Ishikawa (cell line): ENCODE results near the gene CAMTA1.
A peak's percentile ranks its signal among the peaks of the same experiment; 100 is the strongest.

ENCODE experiments used
- CEBPB ChIP-seq: IDR thresholded peaks from 2 replicates; pipeline ENCODE4 v1.6.1; 2012
- CREB1 ChIP-seq: IDR thresholded peaks from 2 replicates; pipeline ENCODE4 v1.6.1; 2012; ENCODE audit warnings: low read depth
- EGR1 ChIP-seq: IDR thresholded peaks from 2 replicates; pipeline ENCODE4 v1.6.1; 2012
- EP300 ChIP-seq: IDR thresholded peaks from 2 replicates; pipeline ENCODE4 v1.6.1; 2012; ENCODE audit warnings: borderline replicate concordance
- FOXM1 ChIP-seq: IDR thresholded peaks from 2 replicates; pipeline ENCODE4 v1.6.1; 2012; ENCODE audit warnings: low read depth, borderline replicate concordance
- MAX ChIP-seq: IDR thresholded peaks from 2 replicates; pipeline ENCODE4 v1.6.1; 2012
- NFIC ChIP-seq: IDR thresholded peaks from 2 replicates; pipeline ENCODE4 v1.6.1; 2012
- RAD21 ChIP-seq: IDR thresholded peaks from 2 replicates; pipeline ENCODE4 v1.6.1; 2012; ENCODE audit warnings: low read depth
- TAF1 ChIP-seq: IDR thresholded peaks from 2 replicates; pipeline ENCODE4 v1.6.1; 2012; ENCODE audit warnings: low read depth, mild to moderate bottlenecking
- TCF12 ChIP-seq: IDR thresholded peaks from 2 replicates; pipeline ENCODE4 v1.6.1; 2012; ENCODE audit warnings: low read depth
- TEAD4 ChIP-seq: IDR thresholded peaks from 2 replicates; pipeline ENCODE4 v1.6.1; 2012
- USF1 ChIP-seq: IDR thresholded peaks from 2 replicates; pipeline ENCODE4 v1.6.1; 2012
- YY1 ChIP-seq: IDR thresholded peaks from 2 replicates; pipeline ENCODE4 v1.6.1; 2012; ENCODE audit warnings: low read depth
- ZBTB7A ChIP-seq: IDR thresholded peaks from 2 replicates; pipeline ENCODE4 v1.6.1; 2012; ENCODE audit warnings: low read depth
- TF ChIP-seq, protein P1 (sequence below): IDR thresholded peaks from 2 replicates; pipeline ENCODE4 v1.6.1; 2012; ENCODE audit warnings: low read depth, mild to moderate bottlenecking

Gene CAMTA1

DNA sequence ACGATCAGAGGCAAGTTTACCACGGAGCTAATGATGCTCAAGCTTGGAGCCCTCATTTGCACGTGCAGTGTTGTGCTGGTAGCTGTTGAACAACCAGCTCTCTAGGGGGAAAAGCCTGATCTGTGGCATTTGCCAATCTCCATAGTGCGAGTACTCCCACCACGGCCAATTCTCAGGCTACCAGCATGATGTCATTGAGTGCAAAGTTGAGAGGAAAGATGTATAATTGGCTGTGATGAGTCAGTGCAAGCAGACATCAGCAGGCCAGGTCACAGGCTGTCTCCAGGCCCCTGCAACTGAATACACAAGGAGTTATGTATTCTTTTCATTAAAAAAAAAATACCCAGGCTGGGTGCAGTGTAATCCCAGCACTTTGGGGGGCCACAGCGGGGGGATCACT, 752.8 kb downstream of the CAMTA1 start:
- no peak for TF ChIP-seq TCF12
- no peak for TF ChIP-seq YY1
- TF ChIP-seq EGR1 = no peak
- TF ChIP-seq FOXM1 = no peak
- no peak for TF ChIP-seq EP300
- TF ChIP-seq CREB1 = no peak
- TF ChIP-seq, protein P1, sequence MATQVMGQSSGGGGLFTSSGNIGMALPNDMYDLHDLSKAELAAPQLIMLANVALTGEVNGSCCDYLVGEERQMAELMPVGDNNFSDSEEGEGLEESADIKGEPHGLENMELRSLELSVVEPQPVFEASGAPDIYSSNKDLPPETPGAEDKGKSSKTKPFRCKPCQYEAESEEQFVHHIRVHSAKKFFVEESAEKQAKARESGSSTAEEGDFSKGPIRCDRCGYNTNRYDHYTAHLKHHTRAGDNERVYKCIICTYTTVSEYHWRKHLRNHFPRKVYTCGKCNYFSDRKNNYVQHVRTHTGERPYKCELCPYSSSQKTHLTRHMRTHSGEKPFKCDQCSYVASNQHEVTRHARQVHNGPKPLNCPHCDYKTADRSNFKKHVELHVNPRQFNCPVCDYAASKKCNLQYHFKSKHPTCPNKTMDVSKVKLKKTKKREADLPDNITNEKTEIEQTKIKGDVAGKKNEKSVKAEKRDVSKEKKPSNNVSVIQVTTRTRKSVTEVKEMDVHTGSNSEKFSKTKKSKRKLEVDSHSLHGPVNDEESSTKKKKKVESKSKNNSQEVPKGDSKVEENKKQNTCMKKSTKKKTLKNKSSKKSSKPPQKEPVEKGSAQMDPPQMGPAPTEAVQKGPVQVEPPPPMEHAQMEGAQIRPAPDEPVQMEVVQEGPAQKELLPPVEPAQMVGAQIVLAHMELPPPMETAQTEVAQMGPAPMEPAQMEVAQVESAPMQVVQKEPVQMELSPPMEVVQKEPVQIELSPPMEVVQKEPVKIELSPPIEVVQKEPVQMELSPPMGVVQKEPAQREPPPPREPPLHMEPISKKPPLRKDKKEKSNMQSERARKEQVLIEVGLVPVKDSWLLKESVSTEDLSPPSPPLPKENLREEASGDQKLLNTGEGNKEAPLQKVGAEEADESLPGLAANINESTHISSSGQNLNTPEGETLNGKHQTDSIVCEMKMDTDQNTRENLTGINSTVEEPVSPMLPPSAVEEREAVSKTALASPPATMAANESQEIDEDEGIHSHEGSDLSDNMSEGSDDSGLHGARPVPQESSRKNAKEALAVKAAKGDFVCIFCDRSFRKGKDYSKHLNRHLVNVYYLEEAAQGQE = no peak

DNA sequence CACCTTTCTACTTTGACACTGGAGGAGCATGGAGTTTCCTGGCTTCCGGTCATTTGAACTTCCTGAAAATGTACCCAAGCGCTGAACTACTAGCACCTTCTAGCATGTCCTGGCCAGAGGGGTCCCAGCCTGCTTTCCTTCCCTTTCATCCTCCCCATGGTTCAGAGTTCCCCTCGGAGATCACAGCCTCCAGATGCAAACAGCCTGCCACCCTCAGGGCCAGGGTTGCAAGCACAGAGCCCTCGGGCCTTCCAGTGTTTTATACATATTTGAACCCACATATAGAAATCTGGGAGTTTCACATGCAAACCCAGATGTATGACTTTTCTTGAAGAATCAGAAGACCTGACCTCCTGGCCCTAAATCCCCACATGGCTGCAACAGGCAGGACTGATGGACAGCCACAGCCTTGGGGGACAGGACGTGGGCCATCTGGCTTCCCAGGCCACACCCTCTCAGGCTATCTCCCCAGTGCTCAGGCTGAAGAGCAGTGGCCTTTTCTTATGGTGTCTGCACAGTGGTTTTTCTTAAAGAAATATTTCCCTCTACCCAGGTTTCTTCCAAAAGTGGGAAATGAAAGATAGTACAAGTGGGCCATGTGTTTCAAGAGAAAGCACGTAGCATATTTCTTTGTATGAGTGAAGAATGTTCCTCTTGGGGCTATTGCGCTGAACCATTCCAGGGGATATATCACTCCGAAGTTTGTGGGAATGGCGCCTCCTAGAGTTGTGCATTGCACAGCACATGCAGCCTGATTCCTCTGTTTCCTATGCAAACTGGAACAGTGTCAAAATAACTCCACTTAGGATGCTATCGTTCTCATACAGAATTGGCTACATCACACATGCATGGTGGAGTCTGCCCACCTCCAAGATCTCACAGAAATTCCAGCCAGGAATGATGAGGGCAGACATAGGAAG, 753.9 kb downstream of the CAMTA1 start:
- TF ChIP-seq FOXM1 (no peak), NFIC (no peak), RAD21 (no peak), MAX (no peak), USF1 (no peak), TAF1 (no peak), TCF12 (no peak), CREB1 (no peak), TEAD4 (no peak), EGR1 (no peak), CEBPB (no peak), ZBTB7A (no peak), EP300 (no peak), YY1 (no peak)
- TF ChIP-seq, protein P1 = no peak

GRCh38 chr1:7539769-7540175, 754.5 kb downstream of the CAMTA1 start:
- TF ChIP-seq RAD21 = peak; percentile 32; the same call in 1 of the 2 replicates
- no peak for TF ChIP-seq MAX
- no peak for TF ChIP-seq CREB1

- TF ChIP-seq YY1 (no peak), USF1 (no peak), EP300 (no peak), EGR1 (no peak), FOXM1 (no peak), CREB1 (no peak)
- TF ChIP-seq, protein P1 = no peak
These were observed 755.6 kb downstream of the CAMTA1 start for GRCh38 chr1:7540816-7541215.

GRCh38 chr1:7541629-7542028, 756.4 kb downstream of the CAMTA1 start:
- TF ChIP-seq TEAD4 = no peak
- no peak for TF ChIP-seq MAX
- TF ChIP-seq TAF1 = no peak
- no peak for TF ChIP-seq CEBPB
- TF ChIP-seq CREB1 = no peak
- no peak for TF ChIP-seq FOXM1
- TF ChIP-seq EGR1 = no peak
- no peak for TF ChIP-seq TCF12
- no peak for TF ChIP-seq ZBTB7A
- TF ChIP-seq RAD21 = no peak
- TF ChIP-seq EP300 = no peak
- TF ChIP-seq YY1 = no peak
- TF ChIP-seq, protein P1 = no peak
- TF ChIP-seq USF1 = no peak
- no peak for TF ChIP-seq NFIC
